Measurements from ENCODE around the gene NENF.

NENF gene

DNA sequence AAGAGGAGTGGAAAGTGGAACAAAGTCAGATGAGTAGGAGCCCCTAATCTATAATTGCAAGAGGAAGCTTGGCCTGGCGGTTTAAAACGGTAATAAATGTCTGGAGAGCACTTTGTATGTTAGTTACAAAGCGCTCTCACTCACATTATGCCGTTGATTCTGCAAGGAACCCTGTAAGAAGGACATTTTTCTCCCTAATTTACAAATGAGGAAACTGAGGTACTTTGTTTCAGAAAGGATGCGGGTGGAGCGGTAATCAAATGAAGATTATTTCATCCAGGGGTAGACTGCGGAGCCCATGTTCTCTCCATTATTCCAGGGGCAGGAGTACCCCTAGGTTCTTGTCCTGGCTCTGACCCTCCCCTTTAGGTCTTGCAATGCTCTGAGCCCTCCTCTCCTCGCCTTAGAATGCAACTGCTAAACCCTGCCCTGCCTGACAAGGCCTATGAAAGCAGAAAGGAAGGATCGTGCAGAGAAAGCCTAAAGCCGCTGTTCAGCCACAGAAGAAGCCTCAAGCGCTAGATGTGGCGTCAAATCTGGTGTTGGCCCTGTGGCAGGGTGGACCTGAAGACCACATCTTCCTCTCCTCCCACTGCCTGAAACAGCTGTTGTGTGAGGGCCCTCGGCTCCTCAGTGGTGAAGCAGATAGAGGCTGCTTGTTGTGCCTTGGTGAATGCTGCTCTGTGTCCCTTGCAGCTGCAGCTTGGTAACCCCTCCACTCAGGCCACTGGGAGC lies 17.4 kb upstream of the NENF start:
- no peak for DNase-seq (ENCODE audit: low spot score)
- Histone ChIP-seq H3K27ac (peak overlapping the region in 1 of 2 donors; percentile 36), H3K4me3 (peak overlapping the region; percentile 88)
- TF ChIP-seq CTCF (IDR thresholded peaks at IDR 0.05): no peak

- DNase-seq (ENCODE audit: low spot score): no peak
- Histone ChIP-seq H3K27ac (no peak overlapping the region), H3K4me3 (no peak overlapping the region)
- no peak for TF ChIP-seq CTCF (IDR thresholded peaks at IDR 0.05)
Observed at GRCh38 chr1:212421165-212421564, 11.6 kb upstream of the NENF start.

GRCh38 chr1:212423879-212424278 lies 8.8 kb upstream of the NENF start:
- Histone ChIP-seq H3K4me3 (no peak overlapping the region), H3K27ac (no peak overlapping the region)
- no peak for DNase-seq (ENCODE audit: low spot score)
- TF ChIP-seq CTCF (IDR thresholded peaks at IDR 0.05): no peak

- Histone ChIP-seq H3K27ac (no peak overlapping the region), H3K4me3 (no peak overlapping the region)
- no peak for DNase-seq (ENCODE audit: low spot score)
- no peak for TF ChIP-seq CTCF (IDR thresholded peaks at IDR 0.05)
Observed at GRCh38 chr1:212428496-212428895, 4.2 kb upstream of the NENF start.

DNA sequence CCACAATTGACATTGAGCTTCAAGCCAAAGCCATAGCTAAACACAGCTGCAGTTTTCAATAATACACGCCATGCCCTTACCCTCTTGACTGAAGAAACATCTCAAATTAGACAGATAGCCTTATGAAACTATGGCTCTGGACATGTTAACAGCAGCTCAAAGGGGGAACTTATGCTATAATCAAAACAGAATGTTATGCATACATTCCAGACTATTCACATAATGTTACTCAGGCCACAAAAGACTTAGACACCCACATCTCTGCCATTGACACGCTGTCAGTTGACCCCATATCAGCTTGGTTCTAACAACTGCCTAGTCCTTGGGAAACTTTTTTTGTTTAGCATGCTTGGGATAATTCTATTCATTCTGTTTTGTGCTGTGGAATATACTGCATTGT lies 2.3 kb upstream of the NENF start:
- TF ChIP-seq CTCF (IDR thresholded peaks at IDR 0.05): no peak
- DNase-seq (ENCODE audit: low spot score): no peak
- Histone ChIP-seq H3K4me3 (no peak overlapping the region), H3K27ac (no peak overlapping the region)

DNA sequence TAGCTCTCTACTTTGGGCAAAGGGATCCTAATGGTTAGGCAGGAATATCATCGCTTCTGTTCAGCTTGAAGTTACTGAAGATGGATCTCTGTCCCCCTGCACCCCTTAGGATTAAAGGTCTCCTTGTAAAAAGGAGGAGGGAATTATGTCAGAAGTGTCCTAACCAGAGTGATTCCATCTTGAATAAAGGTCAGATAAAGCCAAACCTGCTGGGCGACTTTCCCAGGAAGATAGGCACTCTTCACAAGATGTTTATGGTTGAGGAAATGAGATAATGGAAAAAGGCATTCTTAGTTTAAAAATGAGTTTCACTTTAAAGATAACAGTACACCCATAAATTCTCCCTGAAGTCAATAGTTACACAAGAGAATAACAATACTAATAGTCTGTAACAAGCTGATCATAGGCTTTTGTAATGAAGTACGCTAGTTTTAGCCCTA lies 1.7 kb upstream of the NENF start:
- no peak for TF ChIP-seq CTCF (IDR thresholded peaks at IDR 0.05)
- Histone ChIP-seq H3K27ac (no peak overlapping the region), H3K4me3 (no peak overlapping the region)
- DNase-seq (ENCODE audit: low spot score): no peak

GRCh38 chr1:212431644-212432043 lies 1.1 kb upstream of the NENF start:
- TF ChIP-seq CTCF (IDR thresholded peaks at IDR 0.05): no peak
- Histone ChIP-seq H3K4me3 (no peak overlapping the region), H3K27ac (no peak overlapping the region)
- no peak for DNase-seq (ENCODE audit: low spot score)

Measured in coronary artery (tissue), 2 donors.